Activated naive CD8-positive, alpha-beta T cell treated with anti-CD3 and anti-CD28 coated beads, Interleukin-2, amount 50 U/mL, for 24 hours (primary cell): Measurements from ENCODE around the gene DNAJA1.

Experiments used
- ATAC-seq: fragments of 150-1000 bp; cut with Tn5 transposase; one replicate; pipeline ENCODE4 v1.10.0; 2021
- DNase-seq: peaks from one replicate; pipeline ENCODE4 v3.0.0; 2021
- H3K27ac Mint-ChIP-seq: one replicate; pipeline ENCODE4 v1.8.0; 2021; ENCODE audit warnings: mild to moderate bottlenecking, mixed read lengths
- H3K27me3 Mint-ChIP-seq: one replicate; pipeline ENCODE4 v1.8.0; 2021; ENCODE audit warnings: mixed read lengths
- H3K36me3 Mint-ChIP-seq: one replicate; pipeline ENCODE4 v1.8.0; 2021; ENCODE audit warnings: low read depth, mixed read lengths
- H3K4me1 Mint-ChIP-seq: one replicate; pipeline ENCODE4 v1.8.0; 2021; ENCODE audit warnings: mixed read lengths
- H3K4me3 Mint-ChIP-seq: one replicate; pipeline ENCODE4 v1.8.0; 2021; ENCODE audit warnings: mild to moderate bottlenecking, moderate library complexity, mixed read lengths
- H3K9me3 Mint-ChIP-seq: one replicate; pipeline ENCODE4 v1.8.0; 2021; ENCODE audit warnings: mixed read lengths

DNAJA1 gene

DNA sequence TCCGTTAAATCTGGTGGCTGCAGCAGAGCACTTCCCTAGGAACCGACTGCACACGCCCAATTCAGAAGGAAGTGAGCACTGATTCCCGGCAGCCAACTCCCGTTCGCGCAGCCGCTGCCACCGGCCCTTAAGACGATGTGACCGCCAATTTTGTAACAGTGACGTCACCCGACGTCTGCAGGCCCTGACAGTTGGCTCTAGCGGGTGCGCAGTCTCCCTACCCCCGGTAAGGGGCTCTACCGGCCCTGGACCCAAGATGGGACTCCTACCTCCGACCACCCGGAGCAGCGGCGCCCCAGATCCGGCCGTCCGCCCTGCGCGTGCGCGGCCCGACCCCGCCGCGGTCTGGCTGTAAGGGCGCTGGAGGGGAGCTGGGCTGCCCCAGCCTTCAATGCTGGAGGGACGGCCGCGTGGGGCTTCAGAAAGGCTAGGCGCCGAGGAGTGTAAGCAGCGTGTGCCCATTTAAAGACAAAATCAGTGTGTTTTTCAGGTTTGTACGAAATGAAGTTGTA is 19.1 kb downstream of the DNAJA1 start:
- peak; percentile 67 for DNase-seq
- peaks cover 36% of the 10 kb centered on the region for H3K36me3 Mint-ChIP-seq

DNA sequence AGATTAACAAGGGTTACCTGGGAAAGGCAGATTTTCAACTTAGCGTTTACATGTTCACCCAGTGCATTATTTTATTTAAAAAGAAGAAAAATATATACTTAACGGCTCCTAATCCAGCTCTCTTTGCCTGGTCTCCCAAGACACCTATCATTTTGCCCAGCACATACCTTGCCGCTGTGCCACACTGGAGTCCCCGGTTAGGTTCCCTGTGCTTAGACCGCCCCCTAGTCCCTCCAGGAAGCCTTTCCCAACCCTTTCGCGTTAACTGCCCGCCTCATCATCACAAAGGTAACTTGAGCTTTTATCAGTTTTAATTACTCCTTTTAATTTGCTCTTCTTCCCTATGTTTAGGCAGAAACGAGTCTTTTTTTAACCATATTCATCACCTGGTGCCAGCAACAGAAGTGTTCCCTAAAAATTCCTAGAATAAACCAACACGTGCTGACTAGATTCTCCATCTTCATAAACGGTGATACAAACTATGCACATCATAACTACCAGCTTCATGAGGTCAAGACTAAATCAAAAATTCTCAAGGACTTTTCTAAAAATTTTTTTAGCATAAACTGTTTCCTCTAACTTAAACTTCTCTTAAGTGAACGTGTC is 19.7 kb downstream of the DNAJA1 start:
- Mint-ChIP-seq H3K36me3 (peaks cover 37% of the 10 kb centered on the region), H3K9me3 (no peaks in the 10 kb centered on the region), H3K4me3 (peak overlapping the region; percentile 75), H3K27me3 (no peaks in the 10 kb centered on the region), H3K4me1 (peaks cover 18% of the 10 kb centered on the region), H3K27ac (peak overlapping the region; percentile 56)
- ATAC-seq (no peak), DNase-seq (no peak)

More for the DNA sequence above, 19.1 kb downstream of the DNAJA1 start:
- peak overlapping the region; percentile 75 for H3K4me3 Mint-ChIP-seq
- no peaks in the 10 kb centered on the region for H3K27me3 Mint-ChIP-seq
- no peaks in the 10 kb centered on the region for H3K9me3 Mint-ChIP-seq
- peak overlapping the region; percentile 56 for H3K27ac Mint-ChIP-seq
- peaks cover 16% of the 10 kb centered on the region for H3K4me1 Mint-ChIP-seq
- peak; percentile 85 for ATAC-seq

DNA sequence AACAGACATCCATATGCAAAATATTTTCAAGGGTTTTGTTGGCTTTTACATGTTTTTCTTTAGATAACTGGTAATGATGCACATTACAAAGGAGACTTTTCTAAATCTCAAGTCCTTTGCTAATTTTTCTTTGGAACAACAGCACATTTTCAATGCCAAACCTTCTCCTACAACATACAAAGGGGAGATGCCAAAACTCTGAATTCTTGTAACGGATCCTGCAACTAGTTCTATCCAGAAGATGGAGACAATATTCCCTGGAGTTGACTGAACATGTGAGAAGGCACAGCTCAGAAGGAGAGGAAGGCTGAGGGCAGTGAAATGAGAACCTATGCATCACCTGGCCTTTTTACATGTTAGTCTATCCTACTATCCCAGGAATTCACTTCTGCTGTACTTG is 21.0 kb downstream of the DNAJA1 start:
- no peak for DNase-seq
- Mint-ChIP-seq H3K36me3 (peaks cover 34% of the 10 kb centered on the region), H3K27me3 (no peaks in the 10 kb centered on the region), H3K4me1 (peaks cover 24% of the 10 kb centered on the region), H3K9me3 (no peaks in the 10 kb centered on the region), H3K4me3 (no peak overlapping the region), H3K27ac (no peak overlapping the region)
- ATAC-seq: no peak

DNA sequence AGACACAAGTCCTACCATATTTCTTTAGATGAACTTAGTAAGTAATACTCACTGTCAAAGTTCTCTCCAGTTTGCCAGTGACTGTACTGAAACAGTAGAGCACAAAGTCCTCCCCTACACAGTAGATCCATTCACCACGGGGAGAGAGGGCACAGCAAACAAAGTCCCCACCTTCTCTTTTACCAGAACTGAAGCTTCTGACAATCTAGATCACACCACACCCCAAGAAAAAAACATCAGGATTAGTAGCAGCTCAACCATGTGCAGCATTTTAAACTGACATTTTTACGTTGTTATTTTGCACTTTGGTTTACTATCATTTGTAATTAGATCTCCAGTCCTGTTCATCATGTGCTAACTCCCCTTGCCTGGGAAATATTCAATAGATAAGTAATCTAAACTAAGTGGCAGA is 23.0 kb downstream of the DNAJA1 start:
- Mint-ChIP-seq H3K27ac (no peak overlapping the region), H3K27me3 (no peaks in the 10 kb centered on the region), H3K4me1 (peaks cover 27% of the 10 kb centered on the region), H3K36me3 (peaks cover 40% of the 10 kb centered on the region), H3K9me3 (no peaks in the 10 kb centered on the region), H3K4me3 (no peak overlapping the region)
- ATAC-seq (no peak), DNase-seq (no peak)

DNA sequence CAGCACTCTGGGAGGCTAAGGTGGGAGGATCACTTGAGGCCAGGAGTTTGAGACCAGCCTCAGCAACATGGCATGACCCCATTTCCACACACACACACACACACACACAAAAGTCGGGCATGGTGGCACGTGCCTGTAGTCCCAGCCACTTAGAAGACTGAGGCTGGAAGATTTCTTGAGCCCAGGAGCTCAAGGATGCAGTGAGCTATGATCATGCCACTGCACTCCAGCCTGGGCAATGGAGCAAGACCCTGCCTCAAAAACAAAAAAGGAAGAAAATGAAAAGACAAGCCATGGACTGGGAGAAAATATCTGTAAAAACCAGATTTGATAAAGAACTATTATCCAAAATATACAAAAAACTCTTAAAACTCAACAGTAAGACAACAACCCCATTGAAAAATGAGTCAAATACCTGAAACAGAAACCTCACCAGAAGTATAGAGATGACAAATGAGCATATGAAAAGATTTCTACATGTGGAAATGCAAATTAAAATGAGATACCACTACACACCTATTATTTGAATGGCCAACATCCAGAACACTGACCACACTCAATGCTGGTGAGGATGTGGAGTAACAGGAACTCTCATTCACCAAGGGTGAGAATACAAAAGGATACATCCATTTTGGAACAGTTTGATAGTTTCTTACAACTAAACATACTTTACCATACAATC is 24.7 kb downstream of the DNAJA1 start:
- Mint-ChIP-seq H3K27ac (peak overlapping the region; percentile 18), H3K4me1 (peaks cover 14% of the 10 kb centered on the region), H3K4me3 (no peak overlapping the region), H3K9me3 (no peaks in the 10 kb centered on the region), H3K36me3 (peaks cover 47% of the 10 kb centered on the region), H3K27me3 (no peaks in the 10 kb centered on the region)
- no peak for DNase-seq
- ATAC-seq: peak; percentile 43

DNA sequence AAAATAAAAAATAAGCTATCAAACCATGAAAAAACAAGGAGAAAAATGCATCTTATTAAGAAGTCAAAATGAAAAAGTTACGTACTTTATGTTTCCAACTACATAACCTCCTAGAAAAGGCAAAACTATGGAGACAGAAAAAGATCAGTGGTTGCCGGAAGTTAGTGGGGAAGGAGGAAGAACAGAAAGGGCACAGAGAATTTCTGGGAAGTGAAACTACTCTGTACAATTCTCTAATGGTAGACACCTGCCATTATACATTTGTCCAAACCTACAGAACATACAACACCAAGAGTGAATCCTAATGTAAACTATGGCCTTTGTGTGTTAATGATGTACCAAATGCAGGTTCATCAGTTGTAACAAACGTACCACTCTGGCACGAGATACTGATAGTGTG is 26.1 kb downstream of the DNAJA1 start:
- Mint-ChIP-seq H3K36me3 (peaks cover 45% of the 10 kb centered on the region), H3K4me1 (peaks cover 11% of the 10 kb centered on the region), H3K9me3 (no peaks in the 10 kb centered on the region), H3K27ac (no peak overlapping the region), H3K4me3 (no peak overlapping the region), H3K27me3 (no peaks in the 10 kb centered on the region)
- DNase-seq (no peak), ATAC-seq (no peak)

DNA sequence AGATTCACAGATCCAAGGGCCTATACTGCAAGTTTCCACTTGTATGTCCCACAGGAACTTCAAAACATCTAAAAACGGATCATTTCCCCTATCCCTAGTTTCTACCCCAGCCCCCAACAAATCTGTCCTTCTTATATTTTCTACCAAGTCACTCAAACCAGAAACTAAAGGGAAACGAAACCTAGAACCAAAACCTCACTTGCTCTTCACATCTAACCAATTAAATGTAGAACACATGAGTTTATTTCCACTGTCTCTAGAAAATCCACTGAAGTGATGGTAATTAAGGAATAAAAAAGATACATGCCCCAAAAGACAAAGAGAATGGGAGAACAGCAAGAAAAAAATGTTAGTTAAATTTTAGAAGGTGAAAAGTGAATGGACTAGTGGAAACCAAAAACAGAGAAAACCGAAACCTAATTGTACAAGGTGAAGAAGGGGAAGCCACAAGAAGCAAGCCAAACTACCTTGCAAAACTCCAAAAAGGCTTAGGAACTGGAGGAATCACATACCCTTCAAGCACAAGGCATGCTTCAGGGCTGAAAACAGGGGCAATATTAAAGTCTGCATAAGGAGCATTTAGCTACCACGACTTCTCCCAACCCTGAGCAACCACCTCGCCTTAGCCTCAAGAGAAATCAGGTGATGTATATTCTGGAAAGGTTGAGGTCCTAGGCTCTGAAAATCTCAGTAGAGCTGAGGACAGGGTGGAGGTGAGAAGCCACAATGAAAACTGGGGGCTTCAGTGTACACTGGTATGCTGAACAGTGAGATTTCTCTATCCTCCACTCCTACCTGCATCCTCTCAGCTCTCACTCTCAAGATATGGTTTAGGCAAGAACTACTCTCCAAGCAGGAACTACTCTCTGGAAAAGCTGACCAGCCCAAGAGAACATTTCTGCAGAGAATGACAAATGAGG is 40.3 kb downstream of the DNAJA1 start:
- ATAC-seq (no peak), DNase-seq (no peak)
- peaks cover 5% of the 10 kb centered on the region for H3K4me1 Mint-ChIP-seq
- H3K27ac Mint-ChIP-seq: peak overlapping the region; percentile 73
- H3K27me3 Mint-ChIP-seq: no peaks in the 10 kb centered on the region
- H3K36me3 Mint-ChIP-seq: peaks cover 47% of the 10 kb centered on the region
- H3K4me3 Mint-ChIP-seq: no peak overlapping the region
- H3K9me3 Mint-ChIP-seq: no peaks in the 10 kb centered on the region

DNA sequence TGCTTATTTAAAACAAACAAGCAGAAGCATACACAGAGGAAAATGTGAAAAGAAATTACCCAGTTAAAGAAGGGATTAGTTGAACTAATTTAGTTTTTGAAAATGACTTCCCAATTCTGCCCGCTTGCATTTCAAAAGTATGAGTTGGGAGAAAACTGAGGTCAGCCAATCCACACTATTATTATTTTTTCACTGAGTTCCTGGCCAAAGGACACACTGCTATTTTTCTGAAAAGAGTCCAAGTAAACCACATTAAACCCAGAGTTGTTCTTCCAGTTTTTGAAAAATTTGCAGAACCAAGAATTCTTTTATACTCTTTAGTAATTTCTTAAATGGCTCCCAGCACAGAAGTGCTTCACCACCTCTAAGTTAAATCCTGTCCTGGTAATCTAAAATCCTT is 43.9 kb downstream of the DNAJA1 start:
- H3K27ac Mint-ChIP-seq: no peak overlapping the region
- no peak overlapping the region for H3K4me3 Mint-ChIP-seq

DNA sequence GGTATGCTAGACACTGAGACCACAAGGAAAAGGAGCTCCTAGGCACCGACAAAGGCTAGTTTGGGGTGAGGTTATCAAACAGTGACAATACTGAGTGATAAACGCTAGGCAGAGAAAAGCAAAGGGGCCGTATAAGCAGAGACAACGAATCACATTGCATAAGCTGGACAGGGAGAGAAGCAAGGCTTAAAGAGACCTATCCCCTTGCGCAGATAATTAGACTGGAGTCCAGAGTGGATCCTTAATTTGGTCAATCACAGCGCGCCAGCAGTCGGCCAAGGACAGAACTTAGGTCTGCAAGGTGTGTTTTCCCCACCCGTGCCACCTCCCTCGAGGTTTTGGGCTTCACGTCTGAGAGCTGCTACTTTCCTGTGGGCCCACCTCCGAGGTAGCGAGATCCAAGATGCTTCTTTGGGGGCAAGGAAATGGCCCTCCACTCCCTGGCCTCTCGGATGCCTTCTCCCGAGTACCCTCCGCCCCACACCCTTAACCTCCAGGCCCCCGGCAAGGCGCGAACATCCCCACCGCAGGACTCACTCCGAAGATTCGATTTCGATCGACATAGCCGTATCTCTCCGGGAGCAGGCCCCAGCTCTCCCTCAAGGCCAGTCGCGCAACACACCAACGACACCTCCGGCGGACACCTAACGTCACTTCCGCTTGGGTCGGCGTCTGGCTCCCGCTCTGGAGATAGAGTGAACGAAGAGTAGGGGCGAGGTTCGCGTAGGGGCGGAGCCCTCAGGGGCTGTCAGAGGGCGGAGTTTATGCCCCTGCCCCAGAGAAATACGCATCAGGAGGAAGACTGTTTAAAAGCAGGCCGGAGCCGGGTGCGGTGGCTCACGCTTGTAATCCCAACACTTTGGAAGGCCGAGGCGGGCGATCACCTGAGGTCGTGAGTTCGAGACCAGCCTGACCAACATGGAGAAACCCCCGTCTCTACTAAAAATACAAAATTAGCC is 51.3 kb downstream of the DNAJA1 start, which contains the start of gene SMU1:
Gene SMU1 (minus strand): TSS at position 629 of the 959 bp plus-strand sequence. CDS start 66 bp downstream, at position 563.
- DNase-seq: peak; percentile 94

More for the DNA sequence above, 43.9 kb downstream of the DNAJA1 start:
- Mint-ChIP-seq H3K9me3 (no peaks in the 10 kb centered on the region), H3K27me3 (no peaks in the 10 kb centered on the region), H3K36me3 (peaks cover 56% of the 10 kb centered on the region), H3K4me1 (peaks cover 24% of the 10 kb centered on the region)
- DNase-seq (no peak), ATAC-seq (no peak)

DNA sequence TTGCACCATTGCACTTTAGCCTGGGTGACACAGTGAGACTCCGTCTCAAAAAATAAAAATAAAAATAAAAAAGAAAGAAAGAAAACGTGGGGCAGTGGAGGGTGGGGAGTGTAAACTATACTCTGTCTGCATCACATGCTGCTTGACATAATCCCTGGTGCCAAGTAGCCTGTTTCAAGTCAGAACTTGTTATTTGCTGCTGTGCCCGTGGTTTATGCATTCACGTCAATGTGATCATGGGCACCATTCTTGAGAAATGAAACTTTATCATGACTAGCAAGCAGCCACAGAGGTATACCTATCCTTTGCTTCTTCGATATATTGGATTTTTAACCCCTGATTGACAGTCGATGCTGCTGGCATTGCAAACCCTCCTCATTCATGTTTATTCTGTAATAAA is 55.5 kb downstream of the DNAJA1 start:
- Mint-ChIP-seq H3K4me3 (no peak overlapping the region), H3K27ac (no peak overlapping the region), H3K27me3 (no peaks in the 10 kb centered on the region), H3K36me3 (peaks cover 9% of the 10 kb centered on the region), H3K9me3 (peaks cover 3% of the 10 kb centered on the region), H3K4me1 (peaks cover 23% of the 10 kb centered on the region)
- no peak for ATAC-seq
- no peak for DNase-seq

More for the DNA sequence above, 51.3 kb downstream of the DNAJA1 start, which contains the start of gene SMU1:
- peaks cover 29% of the 10 kb centered on the region for H3K36me3 Mint-ChIP-seq
- peak within 1 kb of the TSS; percentile 99 for H3K27ac Mint-ChIP-seq
- no peaks in the 10 kb centered on the region for H3K9me3 Mint-ChIP-seq
- peaks cover 44% of the 10 kb centered on the region for H3K4me1 Mint-ChIP-seq
- H3K27me3 Mint-ChIP-seq: no peaks in the 10 kb centered on the region
- peak; percentile 98 for ATAC-seq
- peak within 1 kb of the TSS; percentile 100 for H3K4me3 Mint-ChIP-seq

DNA sequence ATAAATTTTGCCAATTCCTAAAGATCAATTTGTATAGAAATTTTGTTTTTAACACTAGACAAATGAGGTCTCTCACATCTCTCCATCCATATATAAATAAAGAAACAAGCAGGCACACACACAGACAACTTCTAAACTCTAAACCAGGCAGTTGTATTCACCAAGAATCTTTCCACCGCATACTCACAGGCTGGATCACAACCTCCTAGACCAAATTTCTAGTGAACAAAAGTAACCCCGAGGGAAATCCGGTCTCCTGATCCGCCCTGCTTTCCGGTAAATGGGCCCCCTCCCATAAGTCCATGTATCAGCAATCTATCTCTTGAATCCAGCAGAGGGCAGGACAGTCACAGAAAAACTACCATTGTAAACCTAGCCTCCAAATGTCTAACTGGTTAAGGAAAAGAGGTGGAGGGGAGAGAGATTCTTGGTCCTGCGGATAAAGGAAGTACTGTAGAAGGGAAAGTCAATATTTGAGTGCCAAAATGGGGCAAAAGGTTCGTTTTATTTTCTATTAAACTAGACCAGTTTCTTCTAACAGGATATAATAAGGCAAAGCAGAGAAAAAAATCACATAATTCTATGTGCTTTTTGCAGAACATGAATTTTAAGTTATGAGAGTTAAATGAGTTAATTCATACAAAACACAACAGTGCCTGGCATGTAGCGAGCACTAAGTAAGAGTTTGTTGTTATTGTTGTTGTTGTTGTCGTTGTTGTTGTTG is 56.2 kb downstream of the DNAJA1 start:
- Mint-ChIP-seq H3K4me1 (peaks cover 19% of the 10 kb centered on the region), H3K27ac (no peak overlapping the region), H3K36me3 (peaks cover 7% of the 10 kb centered on the region), H3K27me3 (no peaks in the 10 kb centered on the region), H3K9me3 (peaks cover 3% of the 10 kb centered on the region), H3K4me3 (no peak overlapping the region)
- peak; percentile 58 for ATAC-seq
- DNase-seq: peak; percentile 57

DNA sequence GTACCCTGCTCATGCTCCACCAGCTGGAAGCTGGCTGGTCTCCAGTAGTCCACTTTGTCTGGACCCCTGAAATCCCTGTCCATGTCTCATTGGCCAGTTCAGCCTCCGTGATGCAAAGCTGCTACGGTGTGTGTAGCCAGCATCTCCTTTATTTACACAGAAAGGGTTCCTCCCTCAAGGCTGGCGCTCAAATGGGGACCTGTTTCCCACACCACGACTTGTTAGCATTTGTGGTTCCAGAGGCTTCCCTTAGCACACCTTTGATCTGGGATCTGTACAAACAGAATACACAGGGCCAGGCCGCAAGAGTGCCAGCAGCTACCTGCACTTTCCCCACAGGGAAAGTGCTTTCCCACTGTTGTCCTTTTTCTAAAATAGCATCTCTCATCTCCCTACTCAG is 57.1 kb downstream of the DNAJA1 start:
- H3K4me3 Mint-ChIP-seq: peak overlapping the region; percentile 39

More for the DNA sequence above, 57.1 kb downstream of the DNAJA1 start:
- Mint-ChIP-seq H3K36me3 (peaks cover 4% of the 10 kb centered on the region), H3K9me3 (peaks cover 3% of the 10 kb centered on the region), H3K4me1 (peaks cover 10% of the 10 kb centered on the region), H3K27ac (peak overlapping the region; percentile 78), H3K27me3 (no peaks in the 10 kb centered on the region)
- DNase-seq (no peak), ATAC-seq (no peak)
